ENCODE measurements around the gene WNT9B.

DNA sequence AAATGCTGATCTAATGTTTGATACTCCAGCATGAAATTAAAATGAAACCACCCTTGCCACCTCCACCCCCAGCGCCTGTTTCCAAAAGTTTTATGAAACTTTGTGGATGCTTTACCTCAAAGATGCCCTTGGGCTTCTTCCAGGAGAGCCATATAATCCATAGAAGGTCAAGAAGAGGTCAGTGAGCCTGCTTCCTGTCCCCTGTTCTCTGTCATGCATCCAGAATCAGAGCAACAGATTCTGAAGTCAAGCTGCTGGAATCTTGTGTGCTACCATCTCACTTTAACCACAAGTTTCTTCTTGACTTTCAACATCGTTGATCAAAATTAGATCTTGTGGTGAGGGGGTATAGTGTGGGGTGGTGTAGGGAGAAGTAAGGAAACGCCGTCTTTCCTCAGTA is 80.2 kb downstream of the WNT9B start:
- TF ChIP-seq, protein P1, sequence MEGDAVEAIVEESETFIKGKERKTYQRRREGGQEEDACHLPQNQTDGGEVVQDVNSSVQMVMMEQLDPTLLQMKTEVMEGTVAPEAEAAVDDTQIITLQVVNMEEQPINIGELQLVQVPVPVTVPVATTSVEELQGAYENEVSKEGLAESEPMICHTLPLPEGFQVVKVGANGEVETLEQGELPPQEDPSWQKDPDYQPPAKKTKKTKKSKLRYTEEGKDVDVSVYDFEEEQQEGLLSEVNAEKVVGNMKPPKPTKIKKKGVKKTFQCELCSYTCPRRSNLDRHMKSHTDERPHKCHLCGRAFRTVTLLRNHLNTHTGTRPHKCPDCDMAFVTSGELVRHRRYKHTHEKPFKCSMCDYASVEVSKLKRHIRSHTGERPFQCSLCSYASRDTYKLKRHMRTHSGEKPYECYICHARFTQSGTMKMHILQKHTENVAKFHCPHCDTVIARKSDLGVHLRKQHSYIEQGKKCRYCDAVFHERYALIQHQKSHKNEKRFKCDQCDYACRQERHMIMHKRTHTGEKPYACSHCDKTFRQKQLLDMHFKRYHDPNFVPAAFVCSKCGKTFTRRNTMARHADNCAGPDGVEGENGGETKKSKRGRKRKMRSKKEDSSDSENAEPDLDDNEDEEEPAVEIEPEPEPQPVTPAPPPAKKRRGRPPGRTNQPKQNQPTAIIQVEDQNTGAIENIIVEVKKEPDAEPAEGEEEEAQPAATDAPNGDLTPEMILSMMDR (IDR thresholded peaks at IDR 0.05), result no peak
- TF ChIP-seq POLR2A (IDR thresholded peaks at IDR 0.05), result no peak
- no peak for TF ChIP-seq POLR2AphosphoS5 (IDR thresholded peaks at IDR 0.05)
